Measurements from ENCODE around the gene POMC.

POMC gene

GRCh38 chr2:25168256-25169072, at the start of gene POMC:
Gene POMC (minus strand): TSS chr2:25168580. CDS start chr2:25164772, 3,808 bp downstream.
- no peak for TF ChIP-seq CTCF (IDR thresholded peaks at IDR 0.05)

- TF ChIP-seq CTCF (IDR thresholded peaks at IDR 0.05) = no peak
Measured at GRCh38 chr2:25218100-25218499, 49.7 kb upstream of the POMC start.

GRCh38 chr2:25215948-25216679, 47.7 kb upstream of the POMC start:
- no peak for TF ChIP-seq CTCF (IDR thresholded peaks at IDR 0.05)

- TF ChIP-seq CTCF (IDR thresholded peaks at IDR 0.05) = no peak
Measured at GRCh38 chr2:25215232-25215631, 46.9 kb upstream of the POMC start.

- no peak for TF ChIP-seq CTCF (IDR thresholded peaks at IDR 0.05)
Measured at GRCh38 chr2:25213229-25213628, 44.8 kb upstream of the POMC start.

- TF ChIP-seq CTCF (IDR thresholded peaks at IDR 0.05) = no peak
Measured at GRCh38 chr2:25207078-25207545, 38.7 kb upstream of the POMC start.

- no peak for TF ChIP-seq CTCF (IDR thresholded peaks at IDR 0.05)
Measured at GRCh38 chr2:25204190-25204838, 35.9 kb upstream of the POMC start.
